Keratinocyte (primary cell): ENCODE results near the gene CHCHD1. TPM values are rescaled to one million over a fixed set of nuclear protein-coding genes. Genes with fewer than 3 reads are reported as not detected.

Experiments used
- DNase-seq: peaks from one replicate; pipeline ENCODE4 v3.0.0-alpha.2; 2011; ENCODE audit warnings: low read depth, missing footprints, low spot score
- FAIRE-seq: peaks from 2 replicates; lab custom pipeline; 2011; peaks lifted over from hg19 to GRCh38; lab: Jason Lieb, UNC
- H2AFZ ChIP-seq: 2 replicates; pipeline ENCODE4 v1.6.0; 2012; ENCODE audit warnings: low read length, control low read depth, inconsistent platforms; ENCODE audit not compliant: control insufficient read depth
- H3K27ac ChIP-seq: 2 replicates; pipeline ENCODE4 v1.5.1; 2011; ENCODE audit warnings: low read length; ENCODE audit not compliant: control insufficient read depth, insufficient read depth
- H3K27me3 ChIP-seq: 3 replicates; pipeline ENCODE4 v1.6.0; 2011; ENCODE audit warnings: low read length; ENCODE audit not compliant: control insufficient read depth, insufficient read depth; ENCODE audit errors: extremely low read depth
- H3K36me3 ChIP-seq, 2 experiments: 2 replicates in 1 of 2; 3 replicates in 1 of 2; pipeline ENCODE4 v1.5.1; 2011; ENCODE audit warnings: low read length in 2 of 2, mild to moderate bottlenecking in 1 of 2; ENCODE audit not compliant: control insufficient read depth in 2 of 2, insufficient read depth in 2 of 2; ENCODE audit errors: extremely low read depth in 1 of 2
- H3K4me1 ChIP-seq: 3 replicates; pipeline ENCODE4 v1.5.1; 2011; ENCODE audit warnings: low read length; ENCODE audit not compliant: control insufficient read depth, insufficient read depth; ENCODE audit errors: extremely low read depth
- H3K4me2 ChIP-seq: 3 replicates; pipeline ENCODE4 v1.6.0; 2011; ENCODE audit warnings: low read depth, low read length; ENCODE audit not compliant: control insufficient read depth, insufficient read depth; ENCODE audit errors: extremely low read depth
- H3K4me3 ChIP-seq, 3 experiments: fragments of 200-600 bp in 1 of 3; sonication (generic) in 1 of 3; 2 replicates in 2 of 3; 3 replicates in 1 of 3; pipeline ENCODE4 v1.5.1; 2011 to 2016; ENCODE audit warnings: low read length in 3 of 3, mild to moderate bottlenecking in 3 of 3, control low read depth in 2 of 3, inconsistent platforms in 1 of 3, low read depth in 1 of 3, mixed read lengths in 1 of 3, mixed run types in 1 of 3, moderate library complexity in 1 of 3; ENCODE audit not compliant: control insufficient read depth in 2 of 3, insufficient read depth in 2 of 3; ENCODE audit errors: extremely low read depth in 1 of 3
- H3K79me2 ChIP-seq: 2 replicates; pipeline ENCODE4 v1.6.0; 2012; ENCODE audit warnings: low read length; ENCODE audit not compliant: control insufficient read depth, insufficient read depth
- H3K9ac ChIP-seq: 3 replicates; pipeline ENCODE4 v1.6.0; 2011; ENCODE audit warnings: low read length; ENCODE audit not compliant: control insufficient read depth, insufficient read depth; ENCODE audit errors: extremely low read depth
- H3K9me1 ChIP-seq: 3 replicates; pipeline ENCODE4 v1.6.0; 2011; ENCODE audit warnings: low read length; ENCODE audit not compliant: control insufficient read depth, insufficient read depth; ENCODE audit errors: extremely low read depth
- H3K9me3 ChIP-seq: 2 replicates; pipeline ENCODE4 v1.5.1; 2012; ENCODE audit warnings: low read depth, low read length; ENCODE audit not compliant: control insufficient read depth
- H4K20me1 ChIP-seq: 3 replicates; pipeline ENCODE4 v1.6.0; 2011; ENCODE audit warnings: low read length; ENCODE audit not compliant: control insufficient read depth, insufficient read depth; ENCODE audit errors: extremely low read depth
- CTCF ChIP-seq, 3 experiments: IDR thresholded peaks in 1 of 3; conservative IDR thresholded peaks in 1 of 3; optimal IDR thresholded peaks in 1 of 3; 2 replicates in 2 of 3; 3 replicates in 1 of 3; pipeline versions ENCODE3 to v1.5.1; 2011; ENCODE audit warnings: low read length in 3 of 3, mild to moderate bottlenecking in 3 of 3, moderate library complexity in 2 of 3, control low read depth in 1 of 3, inconsistent platforms in 1 of 3; ENCODE audit not compliant: insufficient read depth in 2 of 3; ENCODE audit errors: extremely low read depth in 1 of 3
- EZH2 ChIP-seq: IDR thresholded peaks from one replicate; pipeline ENCODE4 v1.6.1; 2012; ENCODE audit warnings: inconsistent platforms, mild to moderate bottlenecking, low read length, moderate library complexity
- dilution Hi-C: fragments of 300-500 bp; cut with MboI; formaldehyde crosslinking; loops from one replicate; pipeline ENCODE4 v1.7.0; 2020; ENCODE audit warnings: low sequenced_read_pairs; ENCODE audit not compliant: extremely low pct_ligation_motif_present
- polyA plus RNA-seq, 5 experiments: library from polyadenylated mRNA; depleted of rRNA in 3 of 5; stranded (reverse) in 3 of 5; stranded (forward) in 1 of 5; unstranded in 1 of 5; fragments of >200 nt; gene quantifications; 1 replicate in 1 of 5; 2 replicates in 3 of 5; 3 replicates in 1 of 5; pipeline versions ENCODE4 v1.2.1 to v1.2.3, GENCODE V29; 2011 to 2012; ENCODE audit warnings: missing spikeins in 2 of 5, low read depth in 1 of 5, low replicate concordance in 1 of 5

CHCHD1 gene
- polyA plus RNA-seq, 1 donor (not counting 4 experiments of a cell fraction or from before 2014, with no cell fraction given): 59.8 TPM

- Histone ChIP-seq H3K9me3 (no peaks in the 10 kb centered on the region), H3K4me1 (no peaks in the 10 kb centered on the region), H3K36me3 (peaks cover 24 to 38% of the 10 kb centered on the region in 2 experiments), H3K9me1 (no peaks in the 10 kb centered on the region), H2AFZ (no peak overlapping the region), H3K4me3 (no peak overlapping the region), H3K9ac (no peak overlapping the region), H3K27ac (no peak overlapping the region), H4K20me1 (no peaks in the 10 kb centered on the region), H3K27me3 (no peaks in the 10 kb centered on the region), H3K4me2 (no peak overlapping the region), H3K79me2 (peaks cover 3% of the 10 kb centered on the region)
- dilution Hi-C loops: no loop called here
- no peak for TF ChIP-seq EZH2
- no peak for TF ChIP-seq CTCF (optimal IDR thresholded peaks at IDR 0.05 in 1 of 3, IDR thresholded peaks at IDR 0.05 in 1 of 3, conservative IDR thresholded peaks at IDR 0.05 in 1 of 3; ENCODE audit: extremely low read depth in 1 of 3, insufficient read depth in 2 of 3, low read length in 3 of 3)
- FAIRE-seq (no peak), DNase-seq (no peak)
Measured at GRCh38 chr10:73807471-73807870, 25.6 kb downstream of the CHCHD1 start.

- H3K27ac ChIP-seq: no peak overlapping the region
- no peak overlapping the region for H3K4me2 ChIP-seq
- DNase-seq (no peak), FAIRE-seq (no peak)
- no peaks in the 10 kb centered on the region for H4K20me1 ChIP-seq
- H3K36me3 ChIP-seq: peaks cover 20 to 31% of the 10 kb centered on the region in 2 experiments
- H2AFZ ChIP-seq: no peak overlapping the region
- dilution Hi-C loops: no loop called here
- H3K4me1 ChIP-seq: no peaks in the 10 kb centered on the region
- H3K4me3 ChIP-seq: no peak overlapping the region
- H3K79me2 ChIP-seq: peaks cover 3% of the 10 kb centered on the region
- no peaks in the 10 kb centered on the region for H3K9me3 ChIP-seq
- H3K9me1 ChIP-seq: no peaks in the 10 kb centered on the region
- TF ChIP-seq CTCF (optimal IDR thresholded peaks at IDR 0.05 in 1 of 3, IDR thresholded peaks at IDR 0.05 in 1 of 3, conservative IDR thresholded peaks at IDR 0.05 in 1 of 3; ENCODE audit: extremely low read depth in 1 of 3, insufficient read depth in 2 of 3, low read length in 3 of 3): no peak
- H3K9ac ChIP-seq: no peak overlapping the region
- no peaks in the 10 kb centered on the region for H3K27me3 ChIP-seq
Measured at GRCh38 chr10:73808021-73808815, 26.4 kb downstream of the CHCHD1 start.
